ENCODE results near the gene NRG2. TPM values are rescaled to one million over a fixed set of nuclear protein-coding genes. Genes with fewer than 3 reads are reported as not detected.

Gene NRG2
- total RNA-seq, 1 experiment from 2014 or later, result 0.91 TPM

DNA sequence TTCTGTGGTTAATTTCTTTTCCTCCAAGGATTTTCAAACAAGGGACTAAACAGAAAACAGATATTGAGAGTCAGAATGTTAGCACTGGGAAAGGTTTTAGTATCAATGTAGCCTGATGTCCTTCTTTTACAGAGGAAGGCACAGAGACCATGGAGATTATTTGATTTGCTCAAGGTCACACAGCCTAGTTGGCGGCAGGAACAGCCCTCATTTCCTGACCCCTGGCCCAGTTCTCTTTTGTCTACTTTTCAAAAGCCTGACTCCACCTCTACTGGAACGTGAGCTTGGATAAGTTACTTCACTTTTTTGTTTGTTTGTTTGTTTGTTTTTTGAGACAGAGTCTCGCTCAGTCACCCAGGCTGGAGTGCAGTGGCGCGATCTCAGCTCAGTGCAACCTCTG, 6.6 kb upstream of the NRG2 start:
- BruUV-seq (replicated peaks), result no TSS peak
- no peak overlapping the region for H3K4me2 ChIP-seq (ENCODE audit: low read length)
- no peak overlapping the region for H2AFZ ChIP-seq (ENCODE audit: low read depth, low read length, poor library complexity, severe bottlenecking)
- intact Hi-C loops (cut with micrococcal nuclease), result no loop called here
- H4K20me1 ChIP-seq (ENCODE audit: insufficient read depth), result no peaks in the 10 kb centered on the region
- H3K4me1 ChIP-seq (ENCODE audit: control insufficient read depth in 1 of 2, insufficient read depth in 2 of 2, low read length in 2 of 2), result no peaks in the 10 kb centered on the region
- H3K79me2 ChIP-seq (ENCODE audit: insufficient read depth, low read length), result no peaks in the 10 kb centered on the region
- POLR2A ChIA-PET, result no interaction called here
- H3K4me3 ChIP-seq (replicated peaks in 1 of 2; ENCODE audit: low read depth in 1 of 2, low read length in 2 of 2), result no peak overlapping the region
- no peak for TF ChIP-seq SRF (IDR thresholded peaks at IDR 0.05; ENCODE audit: low read depth)
- TF ChIP-seq, protein P1, sequence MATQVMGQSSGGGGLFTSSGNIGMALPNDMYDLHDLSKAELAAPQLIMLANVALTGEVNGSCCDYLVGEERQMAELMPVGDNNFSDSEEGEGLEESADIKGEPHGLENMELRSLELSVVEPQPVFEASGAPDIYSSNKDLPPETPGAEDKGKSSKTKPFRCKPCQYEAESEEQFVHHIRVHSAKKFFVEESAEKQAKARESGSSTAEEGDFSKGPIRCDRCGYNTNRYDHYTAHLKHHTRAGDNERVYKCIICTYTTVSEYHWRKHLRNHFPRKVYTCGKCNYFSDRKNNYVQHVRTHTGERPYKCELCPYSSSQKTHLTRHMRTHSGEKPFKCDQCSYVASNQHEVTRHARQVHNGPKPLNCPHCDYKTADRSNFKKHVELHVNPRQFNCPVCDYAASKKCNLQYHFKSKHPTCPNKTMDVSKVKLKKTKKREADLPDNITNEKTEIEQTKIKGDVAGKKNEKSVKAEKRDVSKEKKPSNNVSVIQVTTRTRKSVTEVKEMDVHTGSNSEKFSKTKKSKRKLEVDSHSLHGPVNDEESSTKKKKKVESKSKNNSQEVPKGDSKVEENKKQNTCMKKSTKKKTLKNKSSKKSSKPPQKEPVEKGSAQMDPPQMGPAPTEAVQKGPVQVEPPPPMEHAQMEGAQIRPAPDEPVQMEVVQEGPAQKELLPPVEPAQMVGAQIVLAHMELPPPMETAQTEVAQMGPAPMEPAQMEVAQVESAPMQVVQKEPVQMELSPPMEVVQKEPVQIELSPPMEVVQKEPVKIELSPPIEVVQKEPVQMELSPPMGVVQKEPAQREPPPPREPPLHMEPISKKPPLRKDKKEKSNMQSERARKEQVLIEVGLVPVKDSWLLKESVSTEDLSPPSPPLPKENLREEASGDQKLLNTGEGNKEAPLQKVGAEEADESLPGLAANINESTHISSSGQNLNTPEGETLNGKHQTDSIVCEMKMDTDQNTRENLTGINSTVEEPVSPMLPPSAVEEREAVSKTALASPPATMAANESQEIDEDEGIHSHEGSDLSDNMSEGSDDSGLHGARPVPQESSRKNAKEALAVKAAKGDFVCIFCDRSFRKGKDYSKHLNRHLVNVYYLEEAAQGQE (IDR thresholded peaks at IDR 0.05; ENCODE audit: low read depth), result no peak
- TF ChIP-seq, protein P2, sequence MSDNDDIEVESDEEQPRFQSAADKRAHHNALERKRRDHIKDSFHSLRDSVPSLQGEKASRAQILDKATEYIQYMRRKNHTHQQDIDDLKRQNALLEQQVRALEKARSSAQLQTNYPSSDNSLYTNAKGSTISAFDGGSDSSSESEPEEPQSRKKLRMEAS (IDR thresholded peaks at IDR 0.05), result no peak
- no peak for TF ChIP-seq ZNF274 (IDR thresholded peaks at IDR 0.05; ENCODE audit: low read depth, low read length)
- no peak for TF ChIP-seq CBX3 (IDR thresholded peaks at IDR 0.05; ENCODE audit: low read depth)
- no peak for TF ChIP-seq ELF1 (IDR thresholded peaks at IDR 0.05; ENCODE audit: borderline replicate concordance, low read depth)
- no peak for TF ChIP-seq CEBPB (IDR thresholded peaks at IDR 0.05; ENCODE audit: low read depth)
- TF ChIP-seq, protein P3, sequence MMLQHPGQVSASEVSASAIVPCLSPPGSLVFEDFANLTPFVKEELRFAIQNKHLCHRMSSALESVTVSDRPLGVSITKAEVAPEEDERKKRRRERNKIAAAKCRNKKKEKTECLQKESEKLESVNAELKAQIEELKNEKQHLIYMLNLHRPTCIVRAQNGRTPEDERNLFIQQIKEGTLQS (IDR thresholded peaks at IDR 0.05), result no peak
- TF ChIP-seq ZFX (IDR thresholded peaks at IDR 0.05), result no peak
- no peak for TF ChIP-seq SIN3A (IDR thresholded peaks at IDR 0.05; ENCODE audit: low read depth)
- TF ChIP-seq POLR2AphosphoS5 (IDR thresholded peaks at IDR 0.05; ENCODE audit: low read depth, low read length), result no peak
- TF ChIP-seq YY1 (IDR thresholded peaks at IDR 0.05; ENCODE audit: extremely low read depth, insufficient replicate concordance, low read depth, low read length), result no peak
- no peak for TF ChIP-seq EZH2 (IDR thresholded peaks at IDR 0.05)
- TF ChIP-seq FOSL1 (IDR thresholded peaks at IDR 0.05; ENCODE audit: low read depth), result no peak
- no peak for TF ChIP-seq EGR1 (IDR thresholded peaks at IDR 0.05; ENCODE audit: low read depth)
- TF ChIP-seq, protein P4, sequence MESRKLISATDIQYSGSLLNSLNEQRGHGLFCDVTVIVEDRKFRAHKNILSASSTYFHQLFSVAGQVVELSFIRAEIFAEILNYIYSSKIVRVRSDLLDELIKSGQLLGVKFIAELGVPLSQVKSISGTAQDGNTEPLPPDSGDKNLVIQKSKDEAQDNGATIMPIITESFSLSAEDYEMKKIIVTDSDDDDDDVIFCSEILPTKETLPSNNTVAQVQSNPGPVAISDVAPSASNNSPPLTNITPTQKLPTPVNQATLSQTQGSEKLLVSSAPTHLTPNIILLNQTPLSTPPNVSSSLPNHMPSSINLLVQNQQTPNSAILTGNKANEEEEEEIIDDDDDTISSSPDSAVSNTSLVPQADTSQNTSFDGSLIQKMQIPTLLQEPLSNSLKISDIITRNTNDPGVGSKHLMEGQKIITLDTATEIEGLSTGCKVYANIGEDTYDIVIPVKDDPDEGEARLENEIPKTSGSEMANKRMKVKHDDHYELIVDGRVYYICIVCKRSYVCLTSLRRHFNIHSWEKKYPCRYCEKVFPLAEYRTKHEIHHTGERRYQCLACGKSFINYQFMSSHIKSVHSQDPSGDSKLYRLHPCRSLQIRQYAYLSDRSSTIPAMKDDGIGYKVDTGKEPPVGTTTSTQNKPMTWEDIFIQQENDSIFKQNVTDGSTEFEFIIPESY (IDR thresholded peaks at IDR 0.05; ENCODE audit: extremely low read depth, insufficient replicate concordance, low read length), result no peak
- TF ChIP-seq TCF7L2 (IDR thresholded peaks at IDR 0.05; ENCODE audit: borderline replicate concordance, extremely low read depth, insufficient read depth, insufficient read length), result no peak
- no peak for TF ChIP-seq POLR2A (IDR thresholded peaks at IDR 0.05; ENCODE audit: borderline replicate concordance, extremely low read depth, insufficient read depth, insufficient read length)
- TF ChIP-seq, protein P5, sequence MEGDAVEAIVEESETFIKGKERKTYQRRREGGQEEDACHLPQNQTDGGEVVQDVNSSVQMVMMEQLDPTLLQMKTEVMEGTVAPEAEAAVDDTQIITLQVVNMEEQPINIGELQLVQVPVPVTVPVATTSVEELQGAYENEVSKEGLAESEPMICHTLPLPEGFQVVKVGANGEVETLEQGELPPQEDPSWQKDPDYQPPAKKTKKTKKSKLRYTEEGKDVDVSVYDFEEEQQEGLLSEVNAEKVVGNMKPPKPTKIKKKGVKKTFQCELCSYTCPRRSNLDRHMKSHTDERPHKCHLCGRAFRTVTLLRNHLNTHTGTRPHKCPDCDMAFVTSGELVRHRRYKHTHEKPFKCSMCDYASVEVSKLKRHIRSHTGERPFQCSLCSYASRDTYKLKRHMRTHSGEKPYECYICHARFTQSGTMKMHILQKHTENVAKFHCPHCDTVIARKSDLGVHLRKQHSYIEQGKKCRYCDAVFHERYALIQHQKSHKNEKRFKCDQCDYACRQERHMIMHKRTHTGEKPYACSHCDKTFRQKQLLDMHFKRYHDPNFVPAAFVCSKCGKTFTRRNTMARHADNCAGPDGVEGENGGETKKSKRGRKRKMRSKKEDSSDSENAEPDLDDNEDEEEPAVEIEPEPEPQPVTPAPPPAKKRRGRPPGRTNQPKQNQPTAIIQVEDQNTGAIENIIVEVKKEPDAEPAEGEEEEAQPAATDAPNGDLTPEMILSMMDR (IDR thresholded peaks at IDR 0.05 in 2 of 3, conservative IDR thresholded peaks at IDR 0.05 in 1 of 3; ENCODE audit: borderline replicate concordance in 1 of 3, insufficient read depth in 1 of 3, low read depth in 2 of 3, low read length in 2 of 3), result no peak
- ATAC-seq, result no peak
- H3K36me3 ChIP-seq (ENCODE audit: control insufficient read depth in 1 of 2, insufficient read depth in 2 of 2, low read length in 2 of 2), result no peaks in the 10 kb centered on the region
- H3K9me2 ChIP-seq (ENCODE audit: insufficient read depth), result no peaks in the 10 kb centered on the region
- no peak overlapping the region for H3K9ac ChIP-seq (ENCODE audit: low read length)
- CTCF ChIA-PET, result no interaction called here
- H3K9me3 ChIP-seq (ENCODE audit: control insufficient read depth in 1 of 2, insufficient read depth in 1 of 2, low read depth in 1 of 2, low read length in 2 of 2), result no peaks in the 10 kb centered on the region
- DNase-seq (ENCODE audit: low read depth, low spot score), result no peak
- no peaks in the 10 kb centered on the region for H3K27me3 ChIP-seq (ENCODE audit: insufficient read depth, low read length)
- no peak overlapping the region for H3K27ac ChIP-seq (ENCODE audit: low read depth, low read length)
- RAD21 ChIA-PET (ENCODE audit: low non-redundant PET in 1 of 2, low total read pairs in 2 of 2, uncharacterized antibody in 2 of 2, unreplicated experiment in 2 of 2), result no interaction called here
